A549 (cell line): ENCODE measurements around the gene CIROP.
"Not testable (repeated sequence)": the region's sequence is repeated elsewhere in the genome, so short reads cannot be mapped to it uniquely, and the experiment has no call there.

Experiments used
- CEBPB ChIP-seq, 2 experiments: fragments of >200 bp in 1 of 2; sonication (Bioruptor Twin) in 1 of 2; formaldehyde crosslinking in 1 of 2; IDR thresholded peaks; 2 replicates each; pipeline ENCODE4 v1.6.1; 2012 to 2016
- HOXA7 ChIP-seq: fragments of 250-450 bp; sonication (Bioruptor Pico); IDR thresholded peaks from 2 replicates; pipeline ENCODE4 v1.5.0; 2020; ENCODE audit warnings: mild to moderate bottlenecking, moderate library complexity
- HOXB13 ChIP-seq: fragments of 250-450 bp; sonication (Bioruptor Pico); IDR thresholded peaks from 2 replicates; pipeline ENCODE4 v1.5.0; 2020; ENCODE audit warnings: low read depth, mild to moderate bottlenecking, moderate library complexity
- MAZ ChIP-seq: fragments of 150-350 bp; IDR thresholded peaks from 2 replicates; pipeline ENCODE4 v1.6.1; 2014; ENCODE audit warnings: antibody characterized with exemption, low read depth, low read length, borderline replicate concordance
- MYC ChIP-seq: IDR thresholded peaks from 2 replicates; pipeline ENCODE4 v1.6.1; 2012; ENCODE audit warnings: mild to moderate bottlenecking, inconsistent platforms, low read length, improper control_type of control experiment, borderline replicate concordance
- POLR2A ChIP-seq: IDR thresholded peaks from 2 replicates; pipeline ENCODE4 v1.6.1; 2012; ENCODE audit warnings: mild to moderate bottlenecking, low read length
- RFX5 ChIP-seq: fragments of 450-650 bp; IDR thresholded peaks from 2 replicates; pipeline ENCODE4 v1.7.1; 2014; ENCODE audit warnings: antibody characterized with exemption, mild to moderate bottlenecking, moderate library complexity
- TF ChIP-seq, protein P1 (sequence below): fragments of 450-650 bp; IDR thresholded peaks from 2 replicates; pipeline ENCODE4 v1.6.1; 2014; ENCODE audit warnings: antibody characterized with exemption

DNA sequence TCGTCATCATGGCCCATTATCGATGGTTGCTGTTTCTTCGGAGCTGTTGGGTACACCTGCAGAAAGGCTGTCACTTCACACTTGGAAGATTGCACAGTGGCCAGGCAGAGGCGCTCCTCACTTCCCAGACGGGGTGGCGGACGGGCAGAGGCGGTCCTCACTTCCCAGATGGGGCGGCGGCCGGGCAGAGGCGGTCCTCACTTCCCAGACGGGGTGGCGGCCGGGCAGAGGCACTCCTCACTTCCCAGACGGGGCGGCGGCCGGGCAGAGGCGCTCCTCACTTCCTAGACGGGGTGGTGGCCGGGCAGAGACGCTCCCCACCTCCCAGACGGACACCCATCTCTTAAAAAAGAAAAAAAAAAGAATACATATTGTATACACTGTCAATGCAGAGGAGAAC lies 3.4 kb upstream of the CIROP start:
- not testable (repeated sequence) for TF ChIP-seq CEBPB (IDR thresholded peaks at IDR 0.05); MYC; MAZ; HOXA7 (CRISPR knock-in tag); HOXB13 (CRISPR knock-in tag); RFX5; POLR2A
- TF ChIP-seq, protein P1, sequence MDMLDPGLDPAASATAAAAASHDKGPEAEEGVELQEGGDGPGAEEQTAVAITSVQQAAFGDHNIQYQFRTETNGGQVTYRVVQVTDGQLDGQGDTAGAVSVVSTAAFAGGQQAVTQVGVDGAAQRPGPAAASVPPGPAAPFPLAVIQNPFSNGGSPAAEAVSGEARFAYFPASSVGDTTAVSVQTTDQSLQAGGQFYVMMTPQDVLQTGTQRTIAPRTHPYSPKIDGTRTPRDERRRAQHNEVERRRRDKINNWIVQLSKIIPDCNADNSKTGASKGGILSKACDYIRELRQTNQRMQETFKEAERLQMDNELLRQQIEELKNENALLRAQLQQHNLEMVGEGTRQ = not testable (repeated sequence)
